Stimulated activated CD4-positive, alpha-beta T cell treated with anti-CD3 and anti-CD28 coated beads, Interleukin-1b, Interleukin-23, amount 100 ng/mL, for 24 hours (primary cell): ENCODE measurements around the gene PNMA1.
A peak's percentile ranks its signal among the peaks of the same experiment; 100 is the strongest.

Source experiments
- DNase-seq, 4 experiments: peaks; one replicate each; pipeline ENCODE4 v3.0.0-alpha.2; 2020; ENCODE audit warnings: low read depth in 4 of 4, low spot score in 1 of 4

PNMA1 gene

GRCh38 chr14:73751157-73751691 lies 37.0 kb upstream of the PNMA1 start:
- no peak for DNase-seq

GRCh38 chr14:73750531-73750901 lies 36.3 kb upstream of the PNMA1 start:
- DNase-seq: no peak

DNA sequence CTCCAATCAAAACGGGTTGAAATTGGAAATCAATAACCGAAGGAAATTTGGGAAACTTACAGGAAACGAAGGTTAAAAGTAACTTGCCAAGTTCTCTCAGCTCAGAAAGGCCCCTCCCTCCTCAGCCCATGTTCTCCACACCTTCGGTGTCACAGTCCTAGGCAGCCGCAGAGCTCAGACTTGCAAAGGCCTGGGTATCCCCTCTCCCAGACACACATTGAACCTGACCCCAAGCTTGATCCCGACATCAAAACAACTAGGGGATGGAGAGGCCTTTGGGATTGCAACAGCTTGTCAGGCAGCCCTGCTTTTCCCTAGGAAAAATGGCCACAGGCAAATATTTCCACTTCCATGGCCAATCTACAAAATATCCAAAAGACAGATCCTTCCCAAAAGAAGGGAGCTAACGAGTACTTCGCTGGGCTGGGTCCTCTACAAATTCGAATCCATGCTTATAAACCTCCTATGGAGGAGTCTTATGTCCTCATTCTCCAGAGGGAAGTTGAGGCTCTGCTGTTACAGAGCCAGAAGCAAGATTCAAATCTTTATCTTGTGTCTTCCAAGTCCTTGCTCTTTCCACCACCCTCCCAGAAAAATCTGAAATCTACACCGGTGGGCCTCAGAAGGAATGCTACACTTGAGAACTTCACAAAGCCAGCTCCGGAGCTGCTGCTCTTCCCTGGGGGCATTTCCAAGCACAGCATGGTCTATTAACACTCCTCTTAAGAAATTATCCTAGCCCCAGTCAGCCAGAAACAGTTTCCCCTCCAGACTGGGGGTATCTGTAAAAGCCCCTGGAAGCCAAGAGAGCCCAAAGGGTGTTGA lies 35.7 kb upstream of the PNMA1 start:
- no peak for DNase-seq

GRCh38 chr14:73748858-73749357 lies 34.7 kb upstream of the PNMA1 start:
- DNase-seq: no peak

DNA sequence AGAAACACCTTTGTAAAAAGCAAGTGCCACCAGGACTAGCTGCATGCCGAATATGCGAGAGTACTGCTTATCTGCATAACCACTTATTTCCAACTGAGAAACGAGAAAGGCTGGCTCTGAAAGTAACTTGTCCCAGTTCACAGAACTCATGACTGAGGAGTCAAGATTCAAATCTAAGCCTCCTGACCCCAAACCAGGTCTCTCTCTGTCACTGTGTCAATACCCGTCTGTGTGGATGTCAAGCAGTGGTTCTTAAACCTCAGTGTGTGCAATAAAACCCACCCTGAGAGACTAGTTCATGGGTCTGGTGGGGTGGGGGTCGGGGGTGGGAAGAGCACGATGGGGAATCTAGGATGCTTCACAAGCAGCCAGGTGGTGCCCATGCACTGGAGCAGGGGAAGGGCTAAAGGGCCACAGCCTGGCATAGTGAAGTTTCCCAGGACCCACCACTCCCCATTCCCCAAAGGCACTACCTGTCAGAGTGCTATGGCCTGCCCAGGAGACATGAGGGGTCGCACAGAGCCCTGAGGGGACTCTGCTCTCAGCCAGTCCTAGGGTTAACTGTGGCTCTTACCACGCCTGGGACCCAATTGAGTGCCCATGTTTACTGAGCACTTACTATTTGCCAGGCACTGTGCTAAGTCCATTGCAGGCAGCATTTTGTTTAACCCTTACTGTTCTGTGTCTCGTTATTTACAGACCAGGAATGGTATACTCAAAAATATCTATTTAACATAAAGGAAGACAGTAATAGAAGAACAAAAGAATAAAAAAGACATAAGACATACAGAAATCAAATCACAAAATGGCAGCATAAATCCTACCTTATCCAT lies 33.4 kb upstream of the PNMA1 start:
- no peak for DNase-seq

DNA sequence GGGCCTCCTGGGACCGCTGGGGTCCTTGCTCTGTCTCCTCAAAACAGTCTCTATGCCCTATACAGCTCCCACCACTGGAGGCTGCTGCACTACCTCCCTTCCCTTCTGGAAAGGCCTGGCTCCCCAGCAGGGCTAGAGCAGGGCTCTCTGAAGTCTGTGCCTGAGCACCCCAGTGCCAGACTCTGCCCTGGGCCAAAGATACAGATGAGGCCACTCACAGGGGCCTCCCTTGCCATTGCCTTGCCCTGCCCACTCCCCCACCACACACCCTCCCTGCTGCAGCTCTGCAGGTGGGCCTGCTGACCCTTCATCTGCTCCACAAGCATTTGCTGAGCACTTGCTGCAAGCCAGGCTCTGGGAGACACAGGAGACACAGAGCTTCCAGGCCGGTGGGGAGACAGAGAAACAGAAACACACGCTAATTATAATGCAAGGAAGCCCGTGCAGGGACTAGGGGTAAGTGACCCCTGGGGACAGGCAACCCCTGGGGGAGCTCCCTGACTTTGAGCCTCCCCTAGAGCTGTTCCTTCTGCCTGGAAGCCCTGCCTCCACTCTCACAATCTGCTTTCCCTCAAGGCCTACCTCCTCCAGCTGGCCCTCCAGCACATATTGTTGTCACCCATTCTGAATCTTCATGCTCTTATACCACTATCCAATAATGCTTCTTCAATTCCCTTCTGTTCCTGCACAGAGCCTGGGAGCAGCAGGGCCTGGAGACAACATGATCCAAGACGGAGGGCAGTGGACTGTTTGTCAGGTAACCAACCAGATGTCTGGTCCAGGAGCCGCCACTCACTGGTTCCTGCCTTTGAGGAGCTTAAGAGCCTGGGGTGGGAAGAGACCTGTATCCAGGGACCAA lies 32.6 kb upstream of the PNMA1 start:
- no peak for DNase-seq

DNA sequence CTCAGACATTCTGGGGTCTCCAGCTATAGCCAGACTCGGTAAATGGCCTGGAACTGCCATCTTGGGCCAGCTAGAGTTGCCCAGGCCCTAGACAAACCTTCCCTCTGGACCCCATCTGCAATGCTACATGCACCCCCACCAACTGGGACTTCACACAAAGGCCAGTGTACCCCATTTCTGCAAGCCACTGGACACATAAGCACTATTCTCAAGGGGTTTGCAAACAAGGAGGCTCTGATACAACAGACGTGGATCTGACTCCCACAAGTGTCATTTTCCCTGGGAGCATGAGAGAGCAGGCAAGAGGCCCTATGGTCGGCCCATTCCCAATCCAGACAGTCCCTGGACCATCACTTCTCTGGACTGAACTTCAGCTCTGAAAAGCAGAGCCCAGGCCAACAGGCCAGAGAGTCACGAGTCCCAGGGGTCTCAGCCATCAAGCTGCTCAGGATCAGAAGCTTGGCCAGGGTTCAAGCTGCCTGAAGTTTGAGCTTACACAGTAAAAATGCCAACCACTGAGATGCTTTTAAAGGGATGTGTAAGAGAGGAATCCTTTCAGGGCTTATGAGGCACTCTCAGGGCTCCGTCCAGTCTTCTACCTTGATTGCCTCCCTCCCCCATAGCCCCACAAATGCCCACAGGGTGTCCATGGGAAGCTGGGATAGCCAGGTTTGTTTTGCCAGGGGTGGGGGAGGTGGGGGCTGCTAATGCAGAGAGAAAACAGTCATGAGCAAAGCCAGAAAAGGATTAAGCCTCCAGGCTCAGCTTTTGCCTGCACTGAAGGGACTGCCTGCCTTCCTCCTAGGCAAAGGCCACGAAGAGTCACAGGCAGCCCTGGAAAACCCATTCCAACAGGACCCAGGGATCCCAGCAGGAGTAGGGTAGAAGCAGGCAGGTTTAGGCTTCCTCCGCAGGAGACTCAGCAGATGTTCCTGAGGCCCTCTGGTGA lies 31.7 kb upstream of the PNMA1 start:
- no peak for DNase-seq

DNA sequence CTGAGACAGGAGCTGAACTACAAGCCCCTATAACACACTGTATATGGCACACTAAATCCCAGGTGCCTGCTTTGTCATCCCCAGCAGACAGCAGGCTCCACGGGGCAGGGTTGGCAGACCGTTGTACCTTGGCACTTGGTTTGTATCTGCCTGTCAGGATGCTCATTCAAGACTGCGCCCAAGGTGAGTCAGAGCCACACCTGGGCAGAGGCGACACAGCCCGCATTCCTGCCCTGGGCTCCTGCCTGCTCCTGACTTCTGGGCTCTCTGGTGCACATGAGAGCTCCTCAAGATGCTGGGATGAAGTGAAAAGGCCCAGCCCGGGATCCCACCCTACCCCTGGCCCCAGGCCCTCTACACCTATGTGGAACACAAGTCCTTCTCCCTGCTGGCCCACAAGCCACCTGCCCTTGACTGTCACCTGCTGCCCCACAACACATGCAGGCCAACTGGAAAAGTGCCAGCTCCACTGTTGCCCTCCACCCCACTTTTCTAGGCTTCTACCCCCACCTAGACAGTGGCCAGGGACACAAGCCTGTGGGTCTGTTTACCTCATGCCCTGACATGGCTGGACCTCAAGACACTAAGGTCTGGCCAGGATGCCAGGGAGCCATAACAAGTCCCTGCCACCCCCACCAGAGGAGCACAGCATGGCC lies 30.8 kb upstream of the PNMA1 start:
- DNase-seq: no peak

DNA sequence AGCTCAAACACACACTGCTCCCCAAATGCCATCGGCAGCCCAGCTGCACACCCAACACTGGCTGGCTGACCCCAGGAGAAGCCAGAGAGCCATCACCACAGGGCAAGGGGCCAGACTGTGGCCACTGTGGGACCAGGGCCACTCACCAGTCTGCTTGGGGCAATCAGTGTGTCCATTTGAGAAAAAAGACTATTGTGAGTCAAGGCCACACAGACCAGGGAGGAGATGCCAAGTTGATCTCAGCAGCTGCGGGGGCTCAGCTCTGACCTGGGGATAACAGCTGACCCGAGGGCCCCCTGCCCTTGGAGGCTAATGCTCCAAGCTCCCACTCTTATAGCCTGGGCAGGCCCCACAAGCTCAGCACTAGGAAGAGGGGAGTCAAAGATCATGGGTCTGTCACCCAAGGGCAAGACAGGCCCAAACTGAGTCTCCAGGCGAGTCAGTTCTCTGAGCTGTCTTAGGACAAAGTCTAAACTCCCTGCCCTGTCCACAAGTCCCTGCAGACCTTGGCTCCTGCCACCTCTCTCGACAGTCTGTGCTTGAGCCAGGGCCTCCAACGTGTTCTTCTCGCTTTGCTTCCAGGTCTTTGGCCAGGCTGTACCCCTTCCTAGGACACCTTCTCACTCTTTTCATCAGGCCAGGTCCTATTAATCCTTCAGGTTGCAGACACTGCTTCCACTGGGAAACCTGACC lies 30.1 kb upstream of the PNMA1 start:
- no peak for DNase-seq

GRCh38 chr14:73743431-73743931 lies 29.3 kb upstream of the PNMA1 start:
- peak in 1 of 4 experiments; percentile 52 for DNase-seq

DNA sequence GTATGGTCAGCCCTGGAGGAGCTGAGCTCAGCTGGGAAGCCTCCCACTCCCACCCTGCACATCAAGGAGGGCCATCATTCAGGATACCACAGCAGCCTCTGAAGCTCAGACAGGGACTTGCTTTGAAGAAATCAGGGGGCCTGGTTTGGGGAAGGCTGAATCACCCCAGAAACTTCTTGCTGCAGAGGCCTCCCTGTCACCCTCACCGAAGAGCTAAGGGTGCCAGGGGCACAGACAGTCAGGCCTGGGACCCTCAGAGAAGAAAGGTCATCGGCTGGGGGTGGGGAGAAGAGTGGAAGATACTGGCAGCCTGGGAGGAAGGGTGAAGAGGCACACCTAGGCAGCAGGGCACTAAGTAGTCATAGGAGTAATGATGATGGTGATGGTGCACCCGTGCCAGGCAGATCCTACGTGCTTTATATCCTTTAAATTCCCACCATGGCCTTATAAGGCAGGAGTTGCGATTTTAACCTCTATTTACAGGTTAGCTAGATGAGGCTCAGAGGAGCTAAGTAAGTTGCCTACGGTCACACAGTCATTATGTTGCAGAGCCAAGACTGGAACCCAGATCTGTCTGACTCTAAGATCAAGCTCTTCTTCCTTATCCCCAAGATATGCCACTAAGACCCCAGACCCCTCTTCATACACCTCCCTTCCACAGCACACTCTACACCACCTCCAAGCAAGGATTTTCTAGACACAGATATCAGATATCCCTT lies 28.5 kb upstream of the PNMA1 start:
- DNase-seq: no peak

DNA sequence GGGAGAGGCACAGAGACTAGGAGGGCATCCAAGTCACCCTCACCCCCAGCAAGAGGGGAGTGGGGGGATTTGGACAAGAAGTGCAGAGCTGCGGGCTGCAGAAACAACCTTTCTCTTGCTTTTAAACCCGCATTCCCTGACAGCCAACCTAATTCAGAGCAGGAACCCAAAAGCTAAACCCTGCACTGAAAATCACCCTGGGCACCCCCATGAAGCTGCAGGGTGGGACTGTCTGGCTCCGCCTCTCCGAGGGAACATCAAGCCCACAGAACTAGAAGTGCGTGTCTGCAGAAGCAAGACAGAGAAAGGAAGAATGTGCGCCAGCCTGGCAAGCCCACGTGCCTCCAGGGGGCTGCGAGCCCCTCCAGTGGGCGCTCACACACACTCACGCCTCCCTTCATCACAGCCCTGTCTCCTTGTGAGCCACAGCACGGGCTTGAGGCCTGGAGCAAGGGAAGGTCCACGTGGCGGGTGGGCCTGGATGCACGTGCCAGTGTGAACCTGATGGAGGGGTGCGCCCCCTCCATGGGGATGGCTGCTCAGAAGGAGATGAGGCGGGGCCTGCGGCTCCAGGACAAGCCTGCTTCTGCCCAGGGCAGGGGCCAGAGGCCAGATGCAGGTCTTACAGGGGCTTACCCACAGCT lies 27.8 kb upstream of the PNMA1 start:
- no peak for DNase-seq

DNA sequence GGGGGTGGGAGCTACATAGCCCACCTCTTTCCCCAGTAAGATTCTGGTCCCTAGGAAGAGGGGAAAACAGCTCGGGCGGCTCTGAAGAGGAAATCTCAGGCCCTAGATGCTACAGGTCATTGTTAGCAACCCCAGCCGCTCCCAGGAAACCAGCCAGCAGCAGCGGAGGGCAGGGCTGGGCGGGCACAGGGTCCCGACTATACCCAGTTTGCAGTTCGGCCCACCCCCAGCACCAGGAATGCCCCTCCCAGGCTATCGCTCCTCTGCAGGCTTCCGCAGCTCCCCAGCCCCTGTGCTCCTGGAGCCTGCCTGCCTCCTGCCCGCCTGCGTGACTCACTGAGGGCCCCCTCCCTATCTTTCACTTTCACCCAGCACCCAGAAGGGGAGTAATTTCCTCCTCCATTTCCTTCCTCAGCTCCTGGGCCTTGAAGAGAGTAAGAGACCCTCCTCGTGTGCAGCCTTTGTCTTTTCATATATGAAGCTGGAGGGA lies 27.2 kb upstream of the PNMA1 start:
- DNase-seq: peak in 2 of 4 experiments; percentile 66 to 67

- DNase-seq: no peak
Observed at GRCh38 chr14:73740618-73741326, 26.6 kb upstream of the PNMA1 start.

DNA sequence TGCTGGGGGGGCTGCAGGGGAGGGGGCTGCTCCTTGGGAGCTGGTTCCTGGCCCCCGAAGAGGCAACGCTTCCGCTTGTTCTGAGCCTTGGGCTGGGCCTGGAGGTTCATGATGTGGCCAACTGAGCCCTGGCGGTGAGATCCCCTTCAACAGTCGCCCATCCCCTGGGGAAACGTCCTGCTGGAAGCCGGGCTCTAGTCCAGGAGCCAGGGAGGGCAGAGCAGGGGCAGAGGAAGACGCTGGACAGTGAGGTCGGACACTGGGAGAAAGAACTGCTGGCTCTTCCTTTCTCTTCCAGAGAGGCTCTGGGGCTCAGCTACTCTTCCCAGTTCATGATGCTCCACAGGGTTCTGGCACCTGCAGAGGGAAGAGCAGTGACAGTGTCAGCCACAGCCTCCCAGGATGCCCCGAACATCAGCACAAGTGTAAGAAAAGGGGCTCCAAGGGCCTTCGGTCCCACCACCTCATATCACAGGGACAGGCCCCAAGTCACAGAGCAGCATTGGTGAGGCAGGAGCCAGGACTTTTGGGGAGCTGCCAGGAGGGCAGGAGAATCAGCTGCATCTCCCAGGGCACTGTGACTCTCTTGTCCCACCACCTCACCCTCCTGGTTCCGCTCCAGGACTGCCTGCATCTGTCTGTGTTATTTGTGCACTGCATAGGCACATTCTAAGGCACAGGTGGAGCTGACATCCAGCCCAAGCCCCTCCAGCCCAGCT lies 25.9 kb upstream of the PNMA1 start:
- no peak for DNase-seq
